Kidney epithelial cell (primary cell): Measurements from ENCODE around the gene C1QA. TPM values are rescaled to one million over a fixed set of nuclear protein-coding genes. Genes with fewer than 3 reads are reported as not detected.
A peak's percentile ranks its signal among the peaks of the same experiment; 100 is the strongest.

Experiments
- DNase-seq: peaks from one replicate; pipeline ENCODE4 v3.0.0-alpha.2; 2010; ENCODE audit warnings: low read depth
- H3K27me3 ChIP-seq: 2 replicates; pipeline ENCODE4 v1.6.0; 2011; ENCODE audit warnings: low read length; ENCODE audit not compliant: control insufficient read depth, insufficient read depth
- H3K36me3 ChIP-seq: 2 replicates; pipeline ENCODE4 v1.5.1; 2011; ENCODE audit warnings: low read length; ENCODE audit not compliant: control insufficient read depth, insufficient read depth
- H3K4me3 ChIP-seq: 2 replicates; pipeline ENCODE4 v1.5.1; 2011; ENCODE audit warnings: low read depth, mild to moderate bottlenecking, control low read depth, low read length
- CTCF ChIP-seq: IDR thresholded peaks from 2 replicates; pipeline ENCODE4 v1.5.1; 2011; ENCODE audit warnings: mild to moderate bottlenecking, moderate library complexity, low read length, control low read depth, inconsistent platforms; ENCODE audit not compliant: insufficient read depth, poor library complexity, severe bottlenecking
- total RNA-seq: library from RNA; depleted of rRNA; stranded (reverse); fragments of >200 nt; gene quantifications from 2 replicates; pipeline ENCODE4 v1.2.3, GENCODE V29; 2015

Gene C1QA
- total RNA-seq, 1 donor from 2014 or later, result 2.2 TPM

- no peaks in the 10 kb centered on the region for H3K36me3 ChIP-seq
- no peak for TF ChIP-seq CTCF
- H3K27me3 ChIP-seq, result peaks cover 47% of the 10 kb centered on the region
- no peak within 1 kb of the TSS for H3K4me3 ChIP-seq
- DNase-seq, result no peak
These were observed 16.5 kb downstream of the C1QA start, which contains the start of gene C1QB for GRCh38 chr1:22652881-22653316. Gene C1QB (plus strand): TSS chr1:22653236. CDS start chr1:22659463, 6,227 bp downstream.

GRCh38 chr1:22654692-22655091, 18.3 kb downstream of the C1QA start:
- Histone ChIP-seq H3K27me3 (peaks cover 49% of the 10 kb centered on the region), H3K4me3 (no peak overlapping the region), H3K36me3 (no peaks in the 10 kb centered on the region)
- DNase-seq, result no peak
- TF ChIP-seq CTCF, result peak; percentile 8

GRCh38 chr1:22658385-22659163, 22.1 kb downstream of the C1QA start:
- Histone ChIP-seq H3K4me3 (no peak overlapping the region), H3K36me3 (no peaks in the 10 kb centered on the region), H3K27me3 (peaks cover 36% of the 10 kb centered on the region)
- no peak for DNase-seq
- peak; percentile 29 for TF ChIP-seq CTCF

- no peaks in the 10 kb centered on the region for H3K36me3 ChIP-seq
- H3K27me3 ChIP-seq, result peaks cover 22% of the 10 kb centered on the region
- TF ChIP-seq CTCF, result no peak
- no peak overlapping the region for H3K4me3 ChIP-seq
- no peak for DNase-seq
These were observed 24.4 kb downstream of the C1QA start for GRCh38 chr1:22660716-22661241.

GRCh38 chr1:22661880-22662279, 25.5 kb downstream of the C1QA start:
- no peak for DNase-seq
- no peaks in the 10 kb centered on the region for H3K36me3 ChIP-seq
- TF ChIP-seq CTCF, result no peak
- H3K27me3 ChIP-seq, result peaks cover 11% of the 10 kb centered on the region
- H3K4me3 ChIP-seq, result no peak overlapping the region
